GM18951 (cell line): ENCODE data around the gene NOP58.
A peak's percentile ranks its signal among the peaks of the same experiment; 100 is the strongest.
"Not testable (repeated sequence)": the region's sequence is repeated elsewhere in the genome, so short reads cannot be mapped to it uniquely, and the experiment has no call there.

ENCODE experiments used
- POLR2A ChIP-seq: IDR thresholded peaks from 4 replicates; pipeline ENCODE4 v1.6.1; 2011; ENCODE audit warnings: mild to moderate bottlenecking; ENCODE audit not compliant: insufficient read length, insufficient read depth; ENCODE audit errors: extremely low read depth
- in situ Hi-C: fragments of 300-500 bp; cut with MboI; formaldehyde crosslinking; loops from one replicate; pipeline ENCODE4 v1.12.0; 2022; ENCODE audit warnings: low sequenced_read_pairs, mixed read lengths, inconsistent platforms; ENCODE audit not compliant: unreplicated experiment

The NOP58 gene, protein sequence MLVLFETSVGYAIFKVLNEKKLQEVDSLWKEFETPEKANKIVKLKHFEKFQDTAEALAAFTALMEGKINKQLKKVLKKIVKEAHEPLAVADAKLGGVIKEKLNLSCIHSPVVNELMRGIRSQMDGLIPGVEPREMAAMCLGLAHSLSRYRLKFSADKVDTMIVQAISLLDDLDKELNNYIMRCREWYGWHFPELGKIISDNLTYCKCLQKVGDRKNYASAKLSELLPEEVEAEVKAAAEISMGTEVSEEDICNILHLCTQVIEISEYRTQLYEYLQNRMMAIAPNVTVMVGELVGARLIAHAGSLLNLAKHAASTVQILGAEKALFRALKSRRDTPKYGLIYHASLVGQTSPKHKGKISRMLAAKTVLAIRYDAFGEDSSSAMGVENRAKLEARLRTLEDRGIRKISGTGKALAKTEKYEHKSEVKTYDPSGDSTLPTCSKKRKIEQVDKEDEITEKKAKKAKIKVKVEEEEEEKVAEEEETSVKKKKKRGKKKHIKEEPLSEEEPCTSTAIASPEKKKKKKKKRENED

DNA sequence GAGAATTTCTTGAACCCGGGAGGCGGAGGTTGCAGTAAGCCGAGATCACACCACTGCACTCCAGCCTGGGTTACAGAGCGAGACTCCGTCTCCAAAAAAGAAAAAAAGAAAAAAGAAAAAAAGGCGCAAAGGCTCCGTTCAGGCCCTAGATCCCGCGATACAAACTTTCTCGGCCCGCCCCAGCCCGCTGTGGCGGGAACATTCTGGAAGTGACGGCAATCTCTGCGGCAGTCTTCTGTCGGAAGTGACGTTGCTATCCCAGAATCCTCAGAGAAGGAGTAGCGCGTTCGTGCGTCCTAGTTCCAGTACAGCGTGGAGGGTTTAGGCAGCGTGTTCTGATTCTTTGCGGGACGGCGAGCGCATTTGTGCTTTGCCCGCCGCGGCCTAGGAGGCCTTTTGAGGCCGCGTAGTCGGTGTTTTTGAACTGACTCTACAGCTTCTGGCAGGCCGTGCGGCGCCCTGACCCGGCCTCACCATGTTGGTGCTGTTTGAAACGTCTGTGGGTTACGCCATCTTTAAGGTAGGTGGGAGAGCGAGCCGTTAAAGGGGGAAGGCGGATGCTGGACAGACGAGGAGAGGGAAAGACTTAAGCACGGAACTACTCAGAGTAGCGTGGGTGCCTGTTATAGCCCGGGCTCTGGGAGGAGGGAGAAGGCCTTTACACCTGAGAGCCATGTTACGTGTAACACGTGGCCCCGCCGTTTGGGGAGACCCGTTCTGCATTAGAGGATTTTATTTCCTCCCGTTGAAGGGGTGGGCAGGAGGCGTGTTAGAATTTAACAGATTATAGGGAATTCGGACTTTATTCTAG, at the start of gene NOP58:
Gene NOP58, plus strand, starts transcription at position 297 of the 811 bp plus-strand sequence. Its CDS starts 179 bp downstream, at position 476.
- in situ Hi-C loops = no loop called here
- TF ChIP-seq POLR2A = peak; percentile 96

DNA sequence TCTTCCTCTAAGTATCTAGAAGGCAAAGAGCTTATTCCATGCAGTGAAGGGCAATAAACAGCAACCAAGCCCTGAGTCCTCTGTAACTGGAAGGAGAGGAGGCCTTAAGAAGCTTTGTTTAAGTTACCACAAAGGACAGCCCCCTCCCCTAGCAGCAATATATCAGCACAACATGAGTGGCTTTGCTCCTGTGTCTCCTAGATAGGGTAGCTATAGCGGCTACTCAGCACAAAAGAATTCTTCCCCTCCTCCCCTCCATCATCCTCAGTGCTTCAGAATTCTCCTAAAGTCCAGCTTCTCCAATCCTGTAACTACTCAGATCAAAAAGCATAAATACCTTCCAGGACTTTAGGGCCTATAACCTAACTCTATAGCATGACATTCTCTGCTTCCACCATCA, 43.7 kb upstream of the NOP58 start:
- TF ChIP-seq POLR2A = no peak
- in situ Hi-C loops = no loop called here

DNA sequence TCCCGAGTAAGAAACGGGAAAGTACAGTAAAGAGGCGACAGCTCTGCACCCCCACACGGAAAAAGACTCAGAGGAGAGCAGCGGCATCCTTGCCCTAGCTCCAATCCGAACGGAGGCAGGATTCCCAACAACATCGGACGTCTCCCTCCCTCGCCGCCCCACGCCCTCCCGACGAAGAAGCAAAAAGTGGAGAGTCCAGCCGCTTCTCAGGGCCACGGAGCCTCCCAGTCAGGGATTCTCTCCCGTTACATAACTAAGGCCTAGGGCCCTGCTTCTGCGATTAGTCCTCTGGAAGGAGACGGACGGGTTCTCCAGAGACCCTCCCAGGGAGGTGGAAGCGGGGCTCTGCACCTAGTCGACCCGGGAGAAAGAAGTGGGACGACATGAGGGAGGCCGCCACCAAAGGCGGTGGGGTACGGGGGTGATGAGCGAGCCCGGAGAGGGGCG, 27.8 kb upstream of the NOP58 start:
- TF ChIP-seq POLR2A = no peak
- in situ Hi-C loops = no loop called here

DNA sequence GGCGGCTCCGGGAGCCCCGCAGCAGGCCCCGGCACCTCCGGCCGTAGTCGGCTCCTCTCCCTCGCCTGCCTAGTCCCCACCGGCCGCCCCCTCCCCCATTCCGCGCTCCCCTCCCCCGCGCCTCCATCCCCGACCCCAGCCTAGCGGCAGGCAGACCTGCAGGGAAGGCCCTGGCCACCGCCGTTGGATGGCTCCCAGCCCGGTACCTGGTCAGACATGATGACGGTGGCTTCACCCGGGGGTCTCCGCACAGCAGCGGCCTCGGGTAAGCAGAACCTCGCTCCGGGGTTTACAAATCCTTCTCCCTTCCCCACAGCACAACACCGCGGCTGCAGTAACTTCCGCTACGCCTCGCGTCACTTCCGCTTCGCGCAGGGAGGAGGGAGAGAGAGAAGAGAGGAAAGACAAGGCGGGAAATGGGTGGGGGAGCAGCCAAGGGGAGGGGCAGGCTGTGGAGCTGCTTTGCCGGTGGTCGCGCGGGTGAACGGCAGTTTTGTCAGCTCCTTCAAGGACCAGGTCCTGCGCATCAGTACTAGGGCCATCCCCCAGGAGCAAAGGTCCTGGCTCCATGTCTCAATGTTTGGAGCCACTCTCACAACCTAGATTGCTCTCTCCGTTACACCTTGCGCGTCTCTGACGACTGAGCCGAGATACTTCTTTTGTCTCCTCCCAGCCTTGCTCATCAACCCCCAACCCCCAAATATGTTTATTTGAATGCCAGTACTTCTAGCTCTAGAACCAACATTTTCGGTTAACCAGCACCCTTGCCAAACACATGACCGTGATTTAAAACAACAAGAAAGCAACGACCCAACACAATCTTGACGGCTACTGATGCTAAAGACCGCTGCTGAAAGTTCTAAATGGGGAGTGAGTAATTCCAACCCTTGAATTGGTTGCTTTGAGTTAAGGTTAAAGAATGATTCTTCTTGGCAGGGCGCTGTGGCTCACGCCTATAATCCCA, 27.0 kb upstream of the NOP58 start, which contains the start of gene SUMO1:
Gene SUMO1, minus strand, starts transcription at position 364 of the 964 bp plus-strand sequence. Its CDS starts 146 bp downstream, at position 218.
- peak; percentile 75 for TF ChIP-seq POLR2A
- in situ Hi-C loops = no loop called here

DNA sequence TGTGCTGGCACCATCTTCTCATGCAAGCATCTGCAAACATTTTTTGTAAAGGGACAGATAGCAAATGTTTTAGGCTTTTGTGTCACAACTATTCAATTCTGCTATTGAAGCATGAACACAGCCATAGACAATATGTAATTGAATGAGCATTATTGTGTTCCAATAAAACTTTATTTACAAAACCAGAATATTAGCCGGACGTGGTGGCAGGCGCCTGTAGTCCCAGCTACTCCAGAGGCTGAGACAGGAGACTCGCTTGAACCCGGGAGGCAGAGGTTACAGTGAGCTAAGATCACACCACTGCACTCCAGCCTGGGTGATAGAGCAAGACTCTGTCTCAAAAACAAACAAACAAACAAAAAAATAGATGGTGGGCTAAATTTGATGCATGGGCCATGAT, 17.9 kb upstream of the NOP58 start:
- in situ Hi-C loops = not testable (repeated sequence)

DNA sequence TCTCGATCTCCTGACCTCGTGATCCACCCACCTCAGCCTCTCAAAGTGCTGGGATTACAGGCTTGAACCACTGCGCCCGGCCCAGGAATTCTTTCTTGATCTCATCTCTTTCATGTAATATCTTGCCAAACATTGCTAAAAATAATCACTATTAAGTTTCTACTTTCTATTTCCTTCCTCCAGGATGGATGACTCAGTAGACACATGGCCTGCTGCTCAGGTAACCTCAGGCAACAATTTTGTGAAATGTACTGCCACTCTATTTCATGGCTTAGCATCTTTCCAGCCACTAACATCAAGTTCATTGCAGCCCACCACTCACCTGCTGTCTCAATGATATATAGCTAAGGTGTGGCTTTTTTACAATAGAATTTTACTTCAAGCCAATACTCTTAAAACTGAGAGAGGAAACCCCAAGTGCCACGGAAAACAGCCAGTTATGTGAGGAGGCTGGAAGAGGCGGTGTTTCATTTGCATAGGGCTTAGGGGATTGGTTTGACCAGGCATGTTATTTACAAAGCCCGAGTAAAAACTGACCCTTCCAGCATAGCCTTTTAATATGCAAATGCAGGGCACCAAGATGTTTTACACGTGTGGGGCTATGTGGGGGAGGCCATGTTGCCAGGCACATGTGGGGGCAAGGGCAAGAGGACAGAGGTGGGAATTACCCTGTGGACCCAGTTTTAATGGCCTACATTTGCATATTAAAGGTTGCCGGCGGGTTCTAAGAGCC, 15.9 kb upstream of the NOP58 start:
- TF ChIP-seq POLR2A = no peak
- in situ Hi-C loops = no loop called here

DNA sequence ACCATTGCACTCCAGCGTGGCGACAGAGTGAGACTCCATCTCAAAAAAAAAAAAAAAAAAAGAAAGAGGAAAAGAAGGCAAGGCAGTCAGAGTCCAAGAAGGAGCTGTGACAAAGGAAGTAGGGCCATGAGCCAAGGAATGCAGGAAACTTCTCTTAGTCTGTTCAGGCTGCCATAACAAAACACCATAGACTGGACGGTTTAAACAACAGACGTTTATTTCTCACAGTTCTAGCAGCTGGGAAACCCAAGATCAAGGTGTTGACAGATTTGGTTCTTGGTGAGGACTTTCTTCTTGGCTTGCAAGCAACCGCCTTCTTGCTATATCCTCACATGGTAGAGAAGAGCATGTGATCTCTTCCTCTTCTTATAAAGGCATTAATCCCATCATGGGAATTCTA, 14.1 kb upstream of the NOP58 start:
- no peak for TF ChIP-seq POLR2A
- in situ Hi-C loops = no loop called here

DNA sequence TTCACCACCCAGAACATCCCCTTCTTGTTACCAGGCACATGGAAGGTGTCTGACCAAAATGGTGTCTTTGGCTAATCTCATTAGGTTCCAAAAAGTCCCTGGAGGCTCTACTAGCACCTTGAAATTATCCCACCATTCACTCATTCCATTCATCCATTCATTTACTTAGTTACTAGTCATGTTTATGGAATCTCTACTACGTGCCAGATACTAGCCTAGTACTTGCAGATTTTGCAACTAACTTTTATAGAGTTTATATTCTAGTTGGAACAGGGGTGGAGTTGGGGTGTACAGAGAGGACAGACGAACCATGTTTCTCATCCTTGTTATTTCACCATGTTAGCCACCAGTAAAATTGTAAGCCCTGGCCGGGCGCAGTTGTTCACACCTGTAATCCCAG, 4.0 kb upstream of the NOP58 start:
- in situ Hi-C loops = no loop called here
- no peak for TF ChIP-seq POLR2A

DNA sequence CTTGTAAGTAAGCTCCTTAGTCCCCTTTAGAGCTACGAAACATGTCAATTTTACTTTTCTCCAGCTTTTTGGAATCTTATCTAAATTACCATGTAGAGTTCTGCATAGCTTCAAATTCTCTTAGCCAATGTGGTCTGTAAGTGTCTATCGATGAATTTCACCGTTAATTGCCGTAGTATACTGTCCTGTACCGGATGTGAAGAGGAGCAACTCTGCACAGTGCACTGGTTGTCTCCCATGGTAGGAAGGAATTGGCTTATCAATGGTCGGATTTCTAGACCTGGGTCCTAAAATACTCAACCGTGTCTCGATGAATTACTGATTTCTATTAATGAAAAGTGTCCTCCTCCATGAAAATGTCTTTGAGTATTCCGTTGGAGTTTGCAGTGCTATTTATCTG, 1.9 kb downstream of the NOP58 start:
- in situ Hi-C loops = no loop called here
- TF ChIP-seq POLR2A = no peak

DNA sequence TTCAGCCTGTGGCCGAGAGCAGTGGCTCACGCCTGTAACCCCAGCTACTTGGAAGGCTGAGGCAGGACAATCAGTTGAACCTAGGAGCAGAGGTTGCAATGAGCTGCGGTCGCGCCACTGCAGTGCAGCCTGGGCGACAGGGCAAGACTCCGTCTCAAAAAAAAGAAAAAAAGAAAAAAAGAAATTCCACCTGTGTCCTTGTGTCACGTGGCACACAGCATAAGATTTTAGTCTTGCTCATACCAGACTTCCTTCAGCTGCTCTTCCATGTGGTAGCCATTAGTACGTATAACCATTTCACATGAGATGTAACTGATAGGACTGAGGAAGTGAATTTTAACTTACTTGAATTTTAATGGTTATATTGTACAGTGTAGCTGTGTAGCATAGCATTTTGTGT, 4.0 kb downstream of the NOP58 start:
- in situ Hi-C loops = no loop called here
- no peak for TF ChIP-seq POLR2A

DNA sequence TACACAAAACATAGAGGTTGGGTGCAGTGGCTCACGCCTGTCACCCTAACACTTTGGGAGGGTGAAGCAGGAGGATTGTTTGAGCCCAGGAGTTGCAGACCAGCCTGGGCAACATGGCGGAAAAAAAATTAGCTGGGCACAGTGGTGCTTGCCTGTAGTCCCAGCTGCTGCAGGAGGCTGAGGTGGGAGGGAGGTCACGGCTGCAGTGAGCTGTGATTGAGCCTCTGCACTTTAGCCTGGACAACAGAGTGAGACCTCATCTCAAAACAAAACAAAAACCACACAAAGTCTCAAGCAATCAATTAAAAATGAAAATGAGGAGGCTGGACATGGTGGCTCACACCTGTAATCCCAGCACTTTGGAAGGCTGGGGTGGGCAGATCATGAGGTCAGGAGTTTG, 4.9 kb downstream of the NOP58 start:
- TF ChIP-seq POLR2A = no peak

DNA sequence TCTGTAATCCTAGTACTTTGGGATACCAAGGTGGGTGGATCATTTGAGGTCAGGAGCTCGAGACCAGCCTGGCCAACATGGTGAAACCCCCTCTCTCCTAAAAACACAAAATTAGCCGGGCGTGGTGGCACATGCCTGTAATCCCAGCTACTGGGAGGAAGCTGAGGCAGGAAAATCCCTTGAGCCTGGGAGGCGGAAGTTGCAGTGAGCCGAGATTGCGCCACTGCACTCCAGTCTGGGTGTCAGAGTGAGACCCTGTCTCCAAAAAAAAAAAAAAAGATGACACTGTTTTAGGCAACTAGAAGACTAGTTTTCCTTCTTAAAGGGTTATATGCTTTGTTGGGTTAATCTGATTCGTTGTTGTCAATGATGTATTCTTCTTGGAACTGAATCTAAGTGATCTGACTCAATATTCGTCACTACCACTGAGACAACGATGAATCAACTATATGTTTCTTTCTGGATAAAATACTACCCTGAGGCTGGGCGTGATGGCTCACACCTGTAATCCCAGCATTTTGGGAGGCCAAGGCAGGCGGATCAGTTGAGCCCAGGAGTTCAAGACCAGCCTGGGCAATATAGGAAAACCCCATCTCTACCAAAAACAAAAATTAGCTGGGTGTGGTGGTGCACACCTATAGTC, 10.6 kb downstream of the NOP58 start:
- in situ Hi-C loops = not testable (repeated sequence)

More for the DNA sequence above, 4.9 kb downstream of the NOP58 start:
- in situ Hi-C loops = no loop called here
